Measurements from ENCODE around the gene DDX11.
"Not testable (repeated sequence)": the region's sequence is repeated elsewhere in the genome, so short reads cannot be mapped to it uniquely, and the experiment has no call there.

The DDX11 gene

GRCh38 chr12:31104773-31105172 is 31.1 kb downstream of the DDX11 start:
- H3K36me3 ChIP-seq (ENCODE audit: control insufficient read depth in 5 of 5, insufficient read depth in 5 of 5, low read length in 5 of 5) = peaks cover 0 to 26% (median 6%) of the 10 kb centered on the region in 5 donors
- H3K9me3 ChIP-seq (ENCODE audit: control insufficient read depth in 5 of 5, low read length in 5 of 5); H3K27me3 ChIP-seq (ENCODE audit: control insufficient read depth in 5 of 5, insufficient read depth in 4 of 5, low read length in 5 of 5); H3K4me3 ChIP-seq (ENCODE audit: low read depth in 1 of 5, low read length in 5 of 5); H3K27ac ChIP-seq (ENCODE audit: low read depth, low read length); H3K4me1 ChIP-seq (ENCODE audit: control insufficient read depth in 5 of 5, insufficient read depth in 5 of 5, low read length in 5 of 5); H3K9ac ChIP-seq (ENCODE audit: low read length in 5 of 5): not testable (repeated sequence)

- Histone ChIP-seq H3K27ac (ENCODE audit: low read depth, low read length) (no peak overlapping the region), H3K36me3 (ENCODE audit: control insufficient read depth in 5 of 5, insufficient read depth in 5 of 5, low read length in 5 of 5) (peaks cover 0 to 26% (median 6%) of the 10 kb centered on the region in 5 donors)
Observed at GRCh38 chr12:31105668-31106067, 32.0 kb downstream of the DDX11 start.

GRCh38 chr12:31106101-31106803 is 32.6 kb downstream of the DDX11 start:
- H3K9me3 ChIP-seq (ENCODE audit: control insufficient read depth in 5 of 5, low read length in 5 of 5) = no peaks in the 10 kb centered on the region
- H3K9ac ChIP-seq (ENCODE audit: low read length in 5 of 5) = no peak overlapping the region
- peaks cover 0 to 20% (median 3%) of the 10 kb centered on the region in 5 donors for H3K36me3 ChIP-seq (ENCODE audit: control insufficient read depth in 5 of 5, insufficient read depth in 5 of 5, low read length in 5 of 5)
- no peak overlapping the region for H3K27ac ChIP-seq (ENCODE audit: low read depth, low read length)
- H3K4me3 ChIP-seq (ENCODE audit: low read depth in 1 of 5, low read length in 5 of 5) = no peak overlapping the region
- no peaks in the 10 kb centered on the region for H3K27me3 ChIP-seq (ENCODE audit: control insufficient read depth in 5 of 5, insufficient read depth in 4 of 5, low read length in 5 of 5)
- H3K4me1 ChIP-seq (ENCODE audit: control insufficient read depth in 5 of 5, insufficient read depth in 5 of 5, low read length in 5 of 5) = no peaks in the 10 kb centered on the region

More at GRCh38 chr12:31105668-31106067, 32.0 kb downstream of the DDX11 start:
- Histone ChIP-seq H3K27me3 (ENCODE audit: control insufficient read depth in 5 of 5, insufficient read depth in 4 of 5, low read length in 5 of 5) (no peaks in the 10 kb centered on the region), H3K4me1 (ENCODE audit: control insufficient read depth in 5 of 5, insufficient read depth in 5 of 5, low read length in 5 of 5) (no peaks in the 10 kb centered on the region), H3K4me3 (ENCODE audit: low read depth in 1 of 5, low read length in 5 of 5) (no peak overlapping the region), H3K9ac (ENCODE audit: low read length in 5 of 5) (no peak overlapping the region), H3K9me3 (ENCODE audit: control insufficient read depth in 5 of 5, low read length in 5 of 5) (no peaks in the 10 kb centered on the region)

DNA sequence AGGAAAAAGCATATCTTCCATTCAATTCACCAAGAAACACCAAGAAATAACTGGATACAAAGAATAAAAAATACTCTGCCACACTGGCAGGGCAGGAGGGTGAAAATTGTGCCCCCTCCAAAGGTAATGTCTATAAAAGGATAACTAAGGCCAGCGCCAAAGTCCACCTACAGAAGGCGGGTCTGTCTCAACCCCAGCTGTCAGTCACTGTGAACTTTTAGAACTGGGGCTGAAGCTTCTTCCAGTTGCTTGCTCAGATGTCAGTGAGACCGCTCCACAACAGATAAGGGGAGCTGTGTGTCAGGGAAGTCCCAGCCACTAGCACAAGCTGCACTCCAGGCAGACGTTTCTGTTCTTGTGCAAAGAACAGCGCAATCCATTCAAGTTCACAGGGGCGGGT is 36.1 kb downstream of the DDX11 start:
- H3K9ac ChIP-seq (ENCODE audit: low read length in 5 of 5); H3K27ac ChIP-seq (ENCODE audit: low read depth, low read length); H3K4me1 ChIP-seq (ENCODE audit: control insufficient read depth in 5 of 5, insufficient read depth in 5 of 5, low read length in 5 of 5); H3K4me3 ChIP-seq (ENCODE audit: low read depth in 1 of 5, low read length in 5 of 5); H3K27me3 ChIP-seq (ENCODE audit: control insufficient read depth in 5 of 5, insufficient read depth in 4 of 5, low read length in 5 of 5); H3K36me3 ChIP-seq (ENCODE audit: control insufficient read depth in 5 of 5, insufficient read depth in 5 of 5, low read length in 5 of 5); H3K9me3 ChIP-seq (ENCODE audit: control insufficient read depth in 5 of 5, low read length in 5 of 5): not testable (repeated sequence)

DNA sequence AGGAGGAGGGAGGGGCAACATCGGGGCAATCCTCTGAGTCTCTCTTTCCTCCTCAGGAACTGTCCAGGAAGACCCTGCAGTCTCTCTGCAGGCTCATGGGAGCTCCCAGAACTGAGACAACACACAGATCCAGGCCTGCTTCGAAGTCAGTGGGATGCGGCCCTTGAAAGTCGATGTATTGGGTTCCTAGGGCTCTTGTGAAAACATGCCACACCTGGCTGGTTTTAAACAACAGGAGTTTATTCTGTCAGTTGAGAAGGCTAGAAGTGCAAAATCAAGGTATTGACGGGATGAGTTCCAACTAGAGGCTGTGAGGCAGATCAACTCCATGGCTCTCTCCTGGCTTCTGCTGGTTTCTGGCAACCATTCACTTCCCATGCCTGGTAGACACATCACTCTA is 36.6 kb downstream of the DDX11 start:
- H3K4me3 ChIP-seq (ENCODE audit: low read depth in 1 of 5, low read length in 5 of 5); H3K4me1 ChIP-seq (ENCODE audit: control insufficient read depth in 5 of 5, insufficient read depth in 5 of 5, low read length in 5 of 5); H3K27ac ChIP-seq (ENCODE audit: low read depth, low read length); H3K9ac ChIP-seq (ENCODE audit: low read length in 5 of 5); H3K36me3 ChIP-seq (ENCODE audit: control insufficient read depth in 5 of 5, insufficient read depth in 5 of 5, low read length in 5 of 5); H3K9me3 ChIP-seq (ENCODE audit: control insufficient read depth in 5 of 5, low read length in 5 of 5); H3K27me3 ChIP-seq (ENCODE audit: control insufficient read depth in 5 of 5, insufficient read depth in 4 of 5, low read length in 5 of 5): not testable (repeated sequence)

- H3K36me3 ChIP-seq (ENCODE audit: control insufficient read depth in 5 of 5, insufficient read depth in 5 of 5, low read length in 5 of 5); H3K27ac ChIP-seq (ENCODE audit: low read depth, low read length); H3K9me3 ChIP-seq (ENCODE audit: control insufficient read depth in 5 of 5, low read length in 5 of 5); H3K4me3 ChIP-seq (ENCODE audit: low read depth in 1 of 5, low read length in 5 of 5); H3K9ac ChIP-seq (ENCODE audit: low read length in 5 of 5): not testable (repeated sequence)
- Histone ChIP-seq H3K27me3 (ENCODE audit: control insufficient read depth in 5 of 5, insufficient read depth in 4 of 5, low read length in 5 of 5) (peaks cover 3 to 22% (median 13%) of the 10 kb centered on the region in 5 donors), H3K4me1 (ENCODE audit: control insufficient read depth in 5 of 5, insufficient read depth in 5 of 5, low read length in 5 of 5) (peaks cover 0 to 34% (median 19%) of the 10 kb centered on the region in 5 donors)
Observed at GRCh38 chr12:31115092-31115601, 41.5 kb downstream of the DDX11 start.

DNA sequence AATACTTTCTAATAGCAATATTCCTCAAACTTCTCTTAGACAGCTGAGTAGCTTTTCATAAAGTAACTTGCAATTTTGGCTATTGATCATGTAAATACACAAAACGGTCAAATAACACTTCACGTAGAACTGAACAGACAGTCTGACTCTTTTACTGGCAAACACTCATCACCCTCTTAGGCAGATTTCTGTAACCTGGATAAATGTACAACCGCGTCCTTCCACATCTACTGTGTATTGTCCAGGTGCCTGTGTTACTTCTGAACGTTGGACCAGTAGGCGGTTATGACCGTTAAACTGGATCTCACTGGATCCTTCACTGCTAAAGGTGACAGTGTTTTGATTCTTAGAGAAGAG is 43.2 kb downstream of the DDX11 start:
- H3K27ac ChIP-seq (ENCODE audit: low read depth, low read length); H3K9me3 ChIP-seq (ENCODE audit: control insufficient read depth in 5 of 5, low read length in 5 of 5); H3K36me3 ChIP-seq (ENCODE audit: control insufficient read depth in 5 of 5, insufficient read depth in 5 of 5, low read length in 5 of 5); H3K9ac ChIP-seq (ENCODE audit: low read length in 5 of 5): not testable (repeated sequence)
- Histone ChIP-seq H3K4me1 (ENCODE audit: control insufficient read depth in 5 of 5, insufficient read depth in 5 of 5, low read length in 5 of 5) (peaks cover 0 to 36% (median 19%) of the 10 kb centered on the region in 5 donors), H3K27me3 (ENCODE audit: control insufficient read depth in 5 of 5, insufficient read depth in 4 of 5, low read length in 5 of 5) (peaks cover 3 to 22% (median 13%) of the 10 kb centered on the region in 5 donors), H3K4me3 (ENCODE audit: low read depth in 1 of 5, low read length in 5 of 5) (peak overlapping the region in 2 of 5 donors; percentile 53 to 54)

GRCh38 chr12:31117203-31118011 is 43.7 kb downstream of the DDX11 start:
- Histone ChIP-seq H3K9ac (ENCODE audit: low read length in 5 of 5) (peak overlapping the region in 4 of 5 donors; percentile 28 to 77 (median 58)), H3K36me3 (ENCODE audit: control insufficient read depth in 5 of 5, insufficient read depth in 5 of 5, low read length in 5 of 5) (no peaks in the 10 kb centered on the region), H3K4me1 (ENCODE audit: control insufficient read depth in 5 of 5, insufficient read depth in 5 of 5, low read length in 5 of 5) (peaks cover 0 to 36% (median 19%) of the 10 kb centered on the region in 5 donors), H3K9me3 (ENCODE audit: control insufficient read depth in 5 of 5, low read length in 5 of 5) (no peaks in the 10 kb centered on the region), H3K27me3 (ENCODE audit: control insufficient read depth in 5 of 5, insufficient read depth in 4 of 5, low read length in 5 of 5) (peaks cover 3 to 22% (median 13%) of the 10 kb centered on the region in 5 donors), H3K4me3 (ENCODE audit: low read depth in 1 of 5, low read length in 5 of 5) (peak overlapping the region; percentile 38 to 66 (median 53)), H3K27ac (ENCODE audit: low read depth, low read length) (no peak overlapping the region)

- Histone ChIP-seq H3K9me3 (ENCODE audit: control insufficient read depth in 5 of 5, low read length in 5 of 5) (no peaks in the 10 kb centered on the region), H3K4me3 (ENCODE audit: low read depth in 1 of 5, low read length in 5 of 5) (peak overlapping the region in 4 of 5 donors; percentile 14 to 53 (median 38)), H3K36me3 (ENCODE audit: control insufficient read depth in 5 of 5, insufficient read depth in 5 of 5, low read length in 5 of 5) (no peaks in the 10 kb centered on the region), H3K27ac (ENCODE audit: low read depth, low read length) (no peak overlapping the region), H3K27me3 (ENCODE audit: control insufficient read depth in 5 of 5, insufficient read depth in 4 of 5, low read length in 5 of 5) (peaks cover 3 to 22% (median 13%) of the 10 kb centered on the region in 5 donors), H3K4me1 (ENCODE audit: control insufficient read depth in 5 of 5, insufficient read depth in 5 of 5, low read length in 5 of 5) (peaks cover 0 to 36% (median 19%) of the 10 kb centered on the region in 5 donors), H3K9ac (ENCODE audit: low read length in 5 of 5) (peak overlapping the region in 1 of 5 donors; percentile 41)
Observed at GRCh38 chr12:31118347-31119191, 44.9 kb downstream of the DDX11 start.

All from subcutaneous abdominal adipose tissue (tissue), 5 donors.